IPS-20b (cell line): ENCODE data around the gene UBAP1.
"Not testable (repeated sequence)": the region's sequence is repeated elsewhere in the genome, so short reads cannot be mapped to it uniquely, and the experiment has no call there.

Experiments used
- H3K27ac ChIP-seq: one replicate; pipeline ENCODE4 v1.5.1; 2013; ENCODE audit warnings: low read length
- H3K27me3 ChIP-seq: 2 replicates; pipeline ENCODE4 v1.6.1; 2013; ENCODE audit warnings: mild to moderate bottlenecking, low read length, inconsistent platforms; ENCODE audit not compliant: insufficient read depth
- H3K36me3 ChIP-seq: 2 replicates; pipeline ENCODE4 v1.6.1; 2013; ENCODE audit warnings: low read depth, mild to moderate bottlenecking, inconsistent platforms, low read length, moderate library complexity; ENCODE audit not compliant: insufficient read depth
- H3K4me1 ChIP-seq: 2 replicates; pipeline ENCODE4 v1.6.1; 2013; ENCODE audit warnings: mild to moderate bottlenecking, control low read depth, inconsistent platforms, low read length, moderate library complexity; ENCODE audit not compliant: insufficient read depth
- H3K4me3 ChIP-seq: 2 replicates; pipeline ENCODE4 v1.5.1; 2013; ENCODE audit warnings: mild to moderate bottlenecking, low read length, inconsistent platforms
- H3K9ac ChIP-seq: 2 replicates; pipeline ENCODE4 v1.6.1; 2013; ENCODE audit warnings: low read depth, mild to moderate bottlenecking, inconsistent platforms, low read length, moderate library complexity
- H3K9me3 ChIP-seq: 2 replicates; pipeline ENCODE4 v1.6.1; 2013; ENCODE audit warnings: mild to moderate bottlenecking, low read depth, low read length, inconsistent platforms; ENCODE audit not compliant: insufficient read depth

UBAP1 gene

DNA sequence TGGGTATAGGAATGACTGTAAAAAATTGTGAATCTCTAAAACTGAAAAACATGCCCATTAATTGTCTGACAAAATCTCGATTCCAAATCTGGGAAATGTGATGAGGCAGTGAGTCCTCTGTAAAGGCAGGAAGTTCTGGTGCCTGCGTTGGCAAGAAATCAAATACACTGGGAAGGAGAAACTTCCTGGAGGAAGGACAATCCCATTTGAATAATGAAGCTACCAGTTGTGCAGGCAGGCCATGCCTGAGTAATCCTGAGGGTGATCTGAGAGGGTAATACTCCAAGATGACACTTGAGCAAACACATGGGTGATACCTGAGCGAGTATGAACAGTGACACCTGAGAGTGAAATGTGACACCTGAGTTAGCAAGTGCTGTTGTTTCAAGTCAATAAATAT lies 100.6 kb downstream of the UBAP1 start:
- Histone ChIP-seq H3K27ac (no peak overlapping the region), H3K9ac (no peak overlapping the region), H3K4me3 (no peak overlapping the region), H3K4me1 (no peaks in the 10 kb centered on the region), H3K36me3 (no peaks in the 10 kb centered on the region), H3K27me3 (no peaks in the 10 kb centered on the region), H3K9me3 (no peaks in the 10 kb centered on the region)

DNA sequence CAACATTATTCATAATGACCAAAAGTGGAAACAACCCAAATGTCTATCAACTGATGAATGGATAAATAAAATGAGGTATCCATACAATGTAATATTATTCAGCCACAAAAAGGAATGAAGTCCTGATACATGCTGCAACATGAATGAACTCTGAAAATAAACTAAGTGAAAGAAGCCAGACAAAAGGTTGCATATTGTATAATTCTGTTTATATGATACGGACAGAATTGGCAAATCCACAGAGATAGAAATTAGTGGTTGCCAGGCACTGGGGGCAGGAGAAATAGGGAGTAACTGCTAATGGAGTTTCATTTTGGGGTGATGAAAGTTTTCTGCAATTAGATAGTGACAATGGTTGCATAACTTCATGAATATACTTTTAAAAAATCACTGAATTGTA lies 103.3 kb downstream of the UBAP1 start:
- Histone ChIP-seq H3K27ac (no peak overlapping the region), H3K9me3 (no peaks in the 10 kb centered on the region), H3K4me3 (no peak overlapping the region), H3K4me1 (no peaks in the 10 kb centered on the region), H3K27me3 (no peaks in the 10 kb centered on the region), H3K36me3 (no peaks in the 10 kb centered on the region), H3K9ac (no peak overlapping the region)

DNA sequence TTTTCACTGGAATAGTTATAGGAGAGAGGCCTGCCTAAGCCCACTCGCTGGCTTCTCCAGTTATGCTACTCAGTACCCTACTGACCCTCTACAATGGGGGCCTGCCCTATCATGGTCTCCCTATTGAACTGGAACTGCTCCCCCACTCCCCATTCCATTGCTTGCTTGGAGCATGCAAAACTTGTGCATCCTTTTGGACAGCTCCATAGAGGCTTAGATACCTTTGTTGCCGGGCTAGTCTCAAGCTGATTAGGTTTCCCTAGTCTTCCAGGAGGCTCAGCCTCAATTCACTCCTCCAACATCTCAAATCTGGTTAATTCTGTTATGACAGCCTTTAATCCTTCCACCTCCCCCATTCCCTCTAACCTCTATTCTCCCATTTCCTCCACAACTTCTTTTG lies 110.3 kb downstream of the UBAP1 start:
- no peak overlapping the region for H3K4me3 ChIP-seq

DNA sequence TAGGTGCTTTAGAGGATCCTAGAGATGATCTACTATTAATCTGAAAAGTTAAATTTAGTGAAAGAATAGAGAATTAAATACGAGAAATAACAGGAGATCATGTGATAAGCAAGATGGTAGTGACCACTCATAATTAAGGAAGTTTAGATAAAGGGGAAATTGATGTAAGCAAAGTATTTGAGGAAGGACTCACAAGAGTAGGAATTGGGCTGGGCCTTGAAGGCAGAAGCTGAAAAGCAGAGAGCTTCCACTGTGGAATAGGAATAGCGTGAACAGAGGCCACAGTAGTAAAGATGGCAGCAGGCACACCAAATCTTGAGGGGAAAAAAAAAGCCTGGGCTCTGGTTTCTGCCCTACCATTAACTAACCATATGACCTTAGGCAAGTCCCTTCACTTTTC lies 112.2 kb downstream of the UBAP1 start:
- no peaks in the 10 kb centered on the region for H3K4me1 ChIP-seq
- H3K36me3 ChIP-seq, result no peaks in the 10 kb centered on the region
- no peaks in the 10 kb centered on the region for H3K9me3 ChIP-seq
- H3K27ac ChIP-seq, result no peak overlapping the region
- no peak overlapping the region for H3K4me3 ChIP-seq
- H3K9ac ChIP-seq, result no peak overlapping the region
- no peaks in the 10 kb centered on the region for H3K27me3 ChIP-seq

More for the DNA sequence above, 110.3 kb downstream of the UBAP1 start:
- Histone ChIP-seq H3K4me1 (no peaks in the 10 kb centered on the region), H3K27ac (no peak overlapping the region), H3K9me3 (no peaks in the 10 kb centered on the region), H3K9ac (no peak overlapping the region), H3K36me3 (no peaks in the 10 kb centered on the region), H3K27me3 (no peaks in the 10 kb centered on the region)

DNA sequence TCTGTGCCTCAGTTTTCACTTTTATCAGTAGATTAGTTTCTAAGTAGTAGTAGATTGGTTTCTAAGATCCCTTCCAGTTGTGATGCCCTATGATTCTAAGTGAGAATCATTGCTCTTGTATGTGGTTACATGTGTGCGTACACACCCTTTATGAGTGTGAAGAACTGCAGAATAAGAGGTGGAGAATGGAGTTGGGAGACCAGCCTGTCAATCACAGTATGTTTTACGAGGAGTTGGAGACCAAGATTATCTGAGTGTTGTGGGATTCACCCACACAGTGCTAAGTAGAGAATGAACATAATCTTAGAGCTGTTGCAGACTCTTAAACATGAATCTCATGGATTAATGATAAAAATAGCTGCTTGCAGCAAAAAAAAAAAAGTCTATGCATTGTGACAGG lies 112.6 kb downstream of the UBAP1 start:
- Histone ChIP-seq H3K4me3 (no peak overlapping the region), H3K9ac (no peak overlapping the region), H3K27ac (no peak overlapping the region), H3K27me3 (no peaks in the 10 kb centered on the region), H3K4me1 (no peaks in the 10 kb centered on the region), H3K36me3 (no peaks in the 10 kb centered on the region), H3K9me3 (no peaks in the 10 kb centered on the region)

DNA sequence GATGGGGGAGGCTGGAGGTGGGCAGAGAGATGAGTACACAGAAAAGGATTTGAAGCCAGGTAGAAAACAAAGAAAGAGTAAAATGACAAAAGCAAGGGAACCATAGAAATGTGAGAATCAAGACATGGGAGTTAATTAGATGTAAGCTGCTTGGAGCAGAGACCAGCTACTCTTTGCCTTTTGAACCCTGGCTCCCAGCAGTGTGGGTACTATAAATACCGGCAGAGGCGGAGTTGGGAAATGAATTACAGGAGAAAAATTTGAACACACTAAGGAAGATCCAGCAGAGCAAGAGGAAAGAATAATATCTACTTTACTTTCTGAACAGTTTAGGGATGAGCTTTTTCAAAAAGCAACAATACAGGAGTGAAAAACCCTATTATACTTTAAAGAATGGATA lies 113.7 kb downstream of the UBAP1 start:
- no peaks in the 10 kb centered on the region for H3K36me3 ChIP-seq
- H3K4me3 ChIP-seq, result no peak overlapping the region
- no peaks in the 10 kb centered on the region for H3K4me1 ChIP-seq
- no peak overlapping the region for H3K27ac ChIP-seq
- H3K27me3 ChIP-seq, result no peaks in the 10 kb centered on the region
- H3K9me3 ChIP-seq, result no peaks in the 10 kb centered on the region
- no peak overlapping the region for H3K9ac ChIP-seq

DNA sequence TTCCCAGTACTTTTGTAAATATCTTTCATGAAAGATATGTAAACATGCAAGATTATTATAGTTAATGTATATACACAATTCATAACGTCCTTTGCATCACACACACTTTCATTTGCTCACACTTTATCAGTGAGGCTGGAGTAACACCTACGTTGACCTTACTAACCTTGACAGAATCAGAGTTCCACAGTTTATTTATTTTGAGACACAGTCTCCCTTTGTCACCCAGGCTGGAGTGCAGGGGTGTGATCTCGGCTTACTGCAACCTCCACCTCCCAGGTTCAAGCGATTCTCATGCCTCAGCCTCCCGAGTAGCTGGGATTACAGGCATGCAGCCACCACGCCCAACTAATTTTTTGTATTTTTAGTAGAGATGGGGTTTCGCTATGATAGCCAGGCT lies 122.2 kb downstream of the UBAP1 start:
- not testable (repeated sequence) for H3K4me3 ChIP-seq, H3K4me1 ChIP-seq

More for the DNA sequence above, 122.2 kb downstream of the UBAP1 start:
- not testable (repeated sequence) for H3K9ac ChIP-seq, H3K27me3 ChIP-seq, H3K36me3 ChIP-seq, H3K27ac ChIP-seq, H3K9me3 ChIP-seq
